Stimulated activated CD4-positive, alpha-beta T cell treated with anti-CD3 and anti-CD28 coated beads, TNF-alpha, amount 100 ng/mL, for 24 hours (primary cell): Measurements from ENCODE around the gene APBA1.
"Not testable (repeated sequence)": the region's sequence is repeated elsewhere in the genome, so short reads cannot be mapped to it uniquely, and the experiment has no call there.

Experiments used
- DNase-seq, 3 experiments: peaks; one replicate each; pipeline ENCODE4 v3.0.0-alpha.2; 2020; ENCODE audit warnings: low read depth in 3 of 3

Gene APBA1

DNA sequence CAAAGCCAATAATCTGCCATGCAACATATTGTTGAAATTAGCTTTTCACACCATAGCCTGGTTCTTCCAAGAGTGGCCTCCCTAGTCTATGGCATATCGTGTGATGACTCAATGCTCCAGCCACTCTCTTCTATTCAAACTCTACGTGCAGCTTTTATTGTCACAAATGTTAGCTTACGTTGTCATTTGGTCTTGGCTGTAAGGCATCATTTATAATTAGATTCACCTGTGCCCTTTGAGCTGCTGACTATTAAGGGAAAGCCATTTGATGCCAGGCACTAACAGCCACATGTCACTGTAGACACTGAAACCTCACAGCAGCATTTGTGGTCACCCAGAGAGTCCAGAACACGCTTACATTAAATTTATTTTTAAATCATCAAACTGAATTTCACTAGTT, 66.8 kb downstream of the APBA1 start:
- no peak for DNase-seq

DNA sequence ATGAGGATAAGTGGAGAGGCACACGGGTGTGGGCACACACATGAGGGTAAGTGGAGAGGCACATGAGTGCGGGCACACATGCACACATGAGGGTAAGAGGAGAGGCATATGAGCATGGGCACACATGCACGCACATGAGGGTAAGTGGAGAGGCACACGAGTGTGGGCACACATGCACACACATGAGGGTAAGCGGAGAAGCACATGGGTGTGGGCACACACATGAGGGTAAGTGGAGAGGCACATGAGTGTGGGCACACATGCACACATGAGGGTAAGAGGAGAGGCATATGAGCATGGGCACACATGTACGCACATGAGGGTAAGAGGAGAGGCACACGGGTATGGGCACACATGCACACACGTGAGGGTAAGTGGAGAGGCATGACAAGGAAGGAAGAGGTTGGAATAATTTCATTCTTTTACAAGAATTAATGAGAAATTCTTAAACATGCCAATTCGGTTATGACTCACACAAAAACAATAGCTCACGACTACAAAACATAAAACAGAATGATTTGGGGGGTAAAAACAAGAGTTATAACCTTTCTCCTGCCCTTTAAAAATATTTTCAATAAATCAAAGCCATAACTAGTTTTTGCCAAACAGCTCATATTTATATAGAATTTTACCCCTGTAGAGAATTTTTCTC, 67.5 kb downstream of the APBA1 start:
- DNase-seq = no peak

DNA sequence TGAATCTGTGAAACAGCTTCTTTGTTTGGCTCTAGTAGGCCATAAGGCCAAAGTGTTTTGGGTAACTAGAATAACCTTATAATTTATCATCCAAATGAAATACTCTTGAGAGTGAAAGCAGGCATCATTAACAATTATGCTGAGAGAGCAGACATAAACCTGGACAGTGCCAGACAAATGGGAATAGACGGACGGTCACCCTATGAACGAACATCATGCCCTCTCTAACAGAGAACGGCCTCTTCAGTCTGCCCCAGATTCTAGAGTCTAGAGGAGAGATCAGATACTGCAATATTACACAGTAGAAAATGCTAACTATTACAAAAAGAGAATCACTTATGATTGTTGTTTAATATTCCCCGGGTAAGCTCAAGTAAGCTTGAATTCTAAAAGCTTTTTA, 68.5 kb downstream of the APBA1 start:
- DNase-seq = no peak

DNA sequence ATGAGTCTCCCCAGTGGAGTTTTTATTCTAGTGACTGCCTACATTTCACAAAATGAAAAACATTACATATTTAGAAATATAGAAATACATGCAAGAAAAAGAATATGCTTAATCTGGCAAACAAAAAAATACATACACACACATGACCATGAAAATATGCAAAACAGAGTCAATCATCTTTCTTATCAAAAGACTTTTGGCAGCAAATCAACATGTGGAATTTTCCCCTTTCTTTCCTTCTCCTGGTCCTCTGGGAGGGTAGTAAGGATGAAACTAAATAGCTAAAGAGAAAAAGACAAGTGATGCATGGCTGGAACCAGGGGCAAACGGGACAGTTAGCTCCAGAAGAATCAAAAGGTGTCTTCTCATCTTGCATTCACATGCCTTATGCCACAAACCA, 69.4 kb downstream of the APBA1 start:
- no peak for DNase-seq

DNA sequence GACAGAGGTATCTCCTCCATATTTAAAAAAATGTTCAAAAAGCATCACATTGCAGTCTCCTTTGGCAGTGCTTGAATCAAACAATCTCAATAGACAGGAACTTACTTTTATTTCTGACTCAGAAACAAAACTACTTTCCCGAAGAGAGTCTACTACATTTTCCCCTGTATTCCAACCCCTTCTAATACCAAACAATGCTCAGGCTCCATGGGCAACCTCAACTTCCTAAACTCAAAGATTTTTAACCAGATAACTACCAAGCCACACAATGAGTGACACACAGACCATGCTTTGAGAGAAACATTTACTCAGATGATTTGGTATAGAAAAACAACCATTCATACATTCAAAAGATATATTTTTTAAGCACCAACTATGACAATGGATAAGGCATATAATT, 70.5 kb downstream of the APBA1 start:
- no peak for DNase-seq

DNA sequence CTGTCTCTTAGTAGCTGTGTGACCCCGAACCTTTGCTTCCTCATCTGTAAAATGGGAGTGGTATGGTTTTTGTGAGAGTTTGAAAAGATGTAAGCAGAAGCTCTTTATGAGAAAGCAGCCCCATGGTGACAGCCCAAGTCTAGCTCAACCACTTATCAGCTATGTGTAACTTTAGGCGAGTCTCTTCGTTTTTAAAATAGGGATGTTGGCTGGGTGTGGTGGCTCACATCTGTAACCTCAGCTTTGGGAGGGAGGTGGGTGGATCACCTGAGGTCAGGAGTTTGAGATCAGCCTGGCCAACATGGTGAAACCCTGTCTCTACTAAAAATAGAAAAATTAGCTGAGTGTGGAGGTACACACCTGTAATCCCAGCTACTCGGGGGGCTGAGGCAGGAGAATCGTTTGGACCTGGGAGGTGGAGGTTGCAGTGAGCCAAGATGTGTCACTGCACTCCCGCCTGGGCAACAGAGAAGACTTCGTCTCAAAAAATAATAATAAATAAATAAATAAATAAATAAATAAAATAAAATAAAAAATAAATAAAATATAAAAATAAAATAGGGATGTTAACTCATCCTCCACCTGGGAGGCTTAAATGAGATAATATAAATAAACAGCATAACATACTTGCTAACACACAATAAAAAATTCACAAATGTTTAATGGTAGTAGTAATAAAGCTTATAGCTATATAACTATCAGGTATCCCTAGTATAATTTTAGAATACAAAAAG, 71.7 kb downstream of the APBA1 start:
- no peak for DNase-seq

DNA sequence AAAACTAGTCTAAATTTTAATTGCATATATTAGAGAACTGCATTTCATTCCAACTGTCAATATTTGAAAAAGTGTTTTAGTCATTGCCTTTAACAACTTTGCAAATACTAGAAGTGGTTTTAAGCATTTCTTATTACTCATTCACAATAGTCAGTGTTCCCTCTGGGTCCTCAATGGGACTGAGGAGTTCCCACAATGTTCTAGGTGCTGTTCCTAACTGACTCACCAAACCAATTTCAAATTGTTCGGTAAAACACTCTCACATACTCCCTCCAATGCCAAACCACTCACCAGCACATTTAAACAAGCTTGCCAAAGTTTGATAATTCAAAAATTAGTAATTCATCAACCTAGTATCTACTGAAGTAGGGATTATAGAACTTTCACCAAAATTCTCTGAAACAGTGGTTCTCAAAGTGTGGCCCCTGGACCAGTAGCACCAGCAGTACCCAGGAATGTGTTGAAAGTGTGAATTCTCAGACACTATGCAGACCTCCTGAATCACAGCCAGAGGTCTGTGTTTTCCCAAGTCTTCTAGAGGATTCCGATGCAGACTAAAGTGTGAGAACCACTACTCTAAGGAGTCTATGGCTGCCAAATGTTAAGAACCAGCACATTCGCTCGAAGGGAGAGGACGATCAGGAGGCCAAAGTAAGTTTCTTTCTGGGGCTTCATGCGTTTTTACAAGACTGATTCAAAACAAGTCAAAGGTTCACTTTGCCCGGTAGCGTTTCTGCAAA, 72.8 kb downstream of the APBA1 start:
- DNase-seq = no peak

DNA sequence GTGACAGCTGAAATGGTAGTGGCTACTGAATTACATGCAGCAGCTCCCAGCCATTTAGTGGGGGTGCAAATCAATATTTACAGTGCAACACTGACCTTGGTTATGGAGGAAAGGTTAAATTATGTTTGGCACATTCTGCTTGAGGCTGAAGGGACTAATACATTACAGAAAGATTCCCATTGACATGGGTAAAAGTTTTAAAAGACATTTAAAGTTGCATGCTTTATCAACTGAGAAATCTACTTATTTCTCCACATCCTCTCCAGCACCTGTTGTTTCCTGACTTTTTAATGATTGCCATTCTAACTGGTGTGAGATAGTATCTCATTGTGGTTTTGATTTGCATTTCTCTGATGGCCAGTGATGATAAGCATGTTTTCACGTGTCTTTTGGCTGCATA, 75.3 kb downstream of the APBA1 start:
- not testable (repeated sequence) for DNase-seq

DNA sequence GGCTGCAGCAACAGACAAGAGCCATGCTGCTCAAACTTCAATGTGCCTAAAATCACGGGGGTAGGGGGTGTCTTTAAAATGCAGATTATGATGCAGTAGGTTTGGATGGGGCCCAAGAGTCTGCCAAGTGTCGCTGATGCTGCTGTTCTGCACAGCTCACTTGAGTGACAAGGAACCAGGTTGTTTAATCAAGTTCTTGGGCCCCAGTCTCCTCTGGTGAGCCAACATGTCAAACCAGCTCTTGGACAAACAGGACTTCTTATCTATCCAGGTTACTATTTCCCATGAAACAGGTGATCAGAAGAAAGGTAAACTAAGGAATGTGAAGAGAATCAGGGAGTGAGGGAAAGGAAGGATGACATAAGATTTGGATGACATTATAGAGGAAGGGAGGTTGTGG, 78.0 kb downstream of the APBA1 start:
- DNase-seq = no peak

DNA sequence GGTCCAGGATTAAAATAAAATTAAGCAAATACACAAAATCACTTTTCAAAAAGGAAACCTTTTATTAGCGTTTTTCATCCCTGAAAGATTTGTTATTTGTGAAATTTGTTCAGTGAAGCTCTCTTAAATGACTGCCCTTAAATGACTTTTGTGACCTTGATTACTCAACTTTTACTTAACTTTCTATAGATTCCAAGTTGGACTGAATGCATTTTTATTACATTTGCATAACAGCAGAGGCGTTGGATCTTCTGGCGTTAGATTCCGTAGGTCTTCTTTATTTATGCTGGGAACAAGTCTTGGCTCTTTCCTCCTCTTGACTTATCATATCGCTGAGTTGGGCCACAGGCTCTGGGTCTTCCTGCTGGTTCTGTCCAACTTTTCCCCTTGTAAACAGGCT, 78.4 kb downstream of the APBA1 start:
- no peak for DNase-seq

DNA sequence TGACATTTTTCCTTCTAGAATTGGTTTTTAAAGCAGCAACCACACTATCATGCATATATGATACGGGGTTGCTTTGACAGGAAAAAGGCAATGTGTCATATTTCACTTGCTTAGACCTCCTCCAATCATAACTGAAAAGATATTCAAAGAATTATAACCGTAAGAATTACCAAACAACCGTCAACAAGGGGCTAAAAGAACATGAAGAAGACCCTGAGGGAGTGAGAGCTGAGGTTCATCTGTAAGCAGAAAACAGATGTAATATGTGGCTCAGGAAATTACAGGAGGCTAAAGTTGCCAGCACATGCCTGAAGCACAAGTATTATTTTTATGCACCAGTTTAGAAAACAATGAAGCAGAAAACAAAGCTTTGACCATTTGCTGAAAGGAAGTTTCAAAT, 78.9 kb downstream of the APBA1 start:
- no peak for DNase-seq

DNA sequence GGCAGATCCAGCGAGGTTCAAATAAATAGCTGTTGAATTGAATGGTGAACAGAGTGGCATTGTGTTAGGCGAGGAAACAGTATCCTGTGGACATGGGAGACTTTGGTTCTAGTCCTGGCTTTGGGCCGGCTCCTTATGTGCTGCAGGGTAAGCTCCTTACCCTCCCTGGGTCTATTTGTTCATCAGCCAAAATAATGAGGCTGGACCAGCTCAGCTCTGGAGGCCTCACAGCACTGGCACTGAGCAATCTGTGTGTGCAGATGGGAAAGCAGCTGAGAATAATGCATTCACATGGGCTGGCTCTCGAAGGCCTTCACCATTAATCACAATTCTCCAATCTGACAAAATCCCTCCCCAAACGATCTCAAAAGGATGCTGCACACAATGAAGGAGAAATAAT, 81.9 kb downstream of the APBA1 start:
- DNase-seq = no peak

DNA sequence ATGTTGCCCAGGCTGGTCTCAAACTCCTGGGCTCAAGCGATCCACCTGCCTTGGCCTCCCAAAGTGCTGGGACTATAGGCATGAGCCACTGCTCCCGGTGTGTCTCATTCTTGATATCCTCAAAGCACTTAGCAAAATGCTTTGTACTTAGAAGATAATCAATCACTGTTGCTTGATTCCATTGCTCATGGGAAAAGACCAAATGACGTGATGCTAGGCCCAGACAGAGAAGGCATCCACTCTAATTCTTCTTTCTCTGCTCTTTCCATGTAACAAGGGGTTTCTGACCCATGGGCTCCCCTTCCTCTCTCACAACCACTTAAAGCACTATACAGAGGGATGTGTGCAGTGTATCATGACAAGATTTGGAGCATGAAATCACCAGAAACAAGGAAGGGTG, 83.0 kb downstream of the APBA1 start:
- DNase-seq = no peak

DNA sequence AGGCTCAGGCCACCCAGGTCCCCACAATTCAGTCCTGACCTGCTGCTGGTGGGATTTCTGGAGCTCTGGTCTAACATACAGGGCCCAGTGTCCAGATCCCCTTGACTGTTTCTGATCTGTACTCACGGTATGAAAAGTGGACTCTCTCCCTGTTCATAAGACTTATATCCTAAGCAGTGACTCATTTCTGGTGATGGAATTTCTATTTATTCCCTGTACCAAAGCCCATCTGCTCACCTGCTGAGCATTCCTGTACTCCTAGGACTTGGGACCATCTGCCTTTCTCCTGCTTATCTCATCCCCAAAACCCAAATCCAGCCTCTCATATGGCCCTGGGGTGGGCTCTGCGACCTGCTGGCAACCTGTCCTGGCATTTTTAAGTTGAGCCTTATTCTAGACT, 86.6 kb downstream of the APBA1 start:
- DNase-seq = no peak

DNA sequence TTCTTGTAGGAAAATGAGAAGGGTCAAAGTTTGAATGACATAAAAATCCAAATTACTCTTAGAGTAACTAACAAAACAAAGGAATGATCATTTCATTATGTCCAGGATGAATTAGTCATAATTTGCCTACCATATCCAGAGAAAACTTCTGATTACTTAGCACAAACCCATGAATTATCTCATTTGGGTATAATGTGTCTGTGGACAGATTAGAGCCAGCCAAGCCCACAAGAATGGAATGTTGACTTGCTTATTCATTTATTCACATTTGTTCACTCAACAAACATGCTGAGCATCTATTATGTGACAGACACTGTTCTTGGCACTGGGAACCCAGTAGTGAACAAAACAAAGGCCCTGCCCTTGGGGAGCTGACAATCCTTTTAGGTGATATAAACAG, 87.4 kb downstream of the APBA1 start:
- no peak for DNase-seq

DNA sequence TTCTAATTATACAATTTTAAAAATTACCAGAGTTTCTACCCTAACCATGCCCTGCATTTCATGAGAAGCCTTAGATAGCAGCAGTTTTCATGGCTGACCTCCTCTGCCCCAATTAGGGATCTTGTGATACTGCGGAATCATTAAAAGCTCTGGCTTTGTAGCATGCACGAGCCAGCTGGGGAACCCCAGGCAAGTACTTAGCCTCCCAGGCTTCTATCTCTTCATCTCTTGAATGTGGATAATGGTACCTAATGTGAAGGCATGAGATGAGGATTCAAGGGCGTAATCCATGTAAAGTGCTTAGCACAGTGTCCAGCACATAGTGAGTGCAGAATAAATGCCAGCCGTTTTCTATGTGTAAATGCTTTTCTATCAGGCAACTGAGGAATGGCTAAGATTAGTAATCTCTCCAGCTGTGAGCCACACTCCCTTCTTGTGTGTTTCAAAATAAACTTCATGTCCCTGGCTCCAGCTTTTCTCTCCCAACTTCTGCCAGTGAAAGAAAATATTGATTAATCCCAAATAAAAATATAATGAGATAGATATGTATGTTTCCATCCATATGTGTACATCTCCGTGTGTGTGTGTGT, 88.4 kb downstream of the APBA1 start:
- no peak for DNase-seq

DNA sequence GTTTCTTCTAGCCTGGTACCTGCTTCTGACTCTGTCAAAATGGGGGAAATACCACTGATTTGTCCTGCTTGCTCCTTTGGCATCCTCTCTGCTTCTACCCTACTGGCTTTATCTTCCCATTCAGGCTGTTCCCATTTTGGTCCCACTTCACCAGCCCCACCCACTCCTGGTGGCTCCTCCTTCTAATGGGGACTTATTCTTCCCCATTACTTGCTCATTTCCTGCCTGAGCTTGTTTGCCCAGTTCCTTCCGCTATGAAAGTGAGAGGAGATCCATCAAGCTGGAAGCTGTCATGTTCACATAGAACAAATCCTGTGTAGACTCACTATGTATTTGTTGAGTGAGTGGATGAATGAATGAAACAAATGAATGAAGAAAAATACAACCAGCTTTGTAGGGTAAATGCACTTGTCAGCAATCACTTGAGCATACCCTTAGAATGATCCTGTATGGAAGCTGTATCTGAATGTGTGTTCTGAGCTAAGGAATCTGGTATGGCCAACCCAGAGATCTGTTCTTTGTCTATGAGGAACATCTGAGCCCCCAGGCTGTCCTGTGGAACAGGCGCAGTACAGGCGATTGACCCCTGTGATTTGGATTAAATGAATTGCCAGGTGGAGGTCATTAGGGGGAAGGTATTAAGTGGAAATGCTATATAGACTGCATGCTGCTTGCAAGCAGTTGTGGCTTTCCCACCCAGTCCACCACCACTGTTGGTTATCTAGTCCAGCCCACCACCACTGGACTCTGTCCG, 89.5 kb downstream of the APBA1 start:
- DNase-seq = no peak

DNA sequence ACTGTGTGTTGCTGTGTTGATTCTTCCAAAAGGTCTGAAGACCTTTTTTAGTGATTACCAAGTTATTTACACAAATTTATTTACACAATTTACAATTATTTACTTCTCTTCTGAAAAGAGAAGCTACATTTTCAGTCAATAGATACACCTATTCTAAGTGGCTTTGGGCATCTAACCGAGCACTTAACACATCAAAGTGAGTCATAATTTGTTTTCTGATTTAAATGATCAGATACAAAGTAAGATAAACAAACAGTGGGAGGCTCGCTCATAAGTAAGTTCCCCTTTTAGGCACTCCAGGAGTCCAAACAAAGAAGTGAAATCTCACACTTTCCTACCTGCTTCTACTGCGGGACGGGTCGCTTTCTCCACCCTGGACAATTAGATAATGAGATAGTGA, 90.2 kb downstream of the APBA1 start:
- no peak for DNase-seq

DNA sequence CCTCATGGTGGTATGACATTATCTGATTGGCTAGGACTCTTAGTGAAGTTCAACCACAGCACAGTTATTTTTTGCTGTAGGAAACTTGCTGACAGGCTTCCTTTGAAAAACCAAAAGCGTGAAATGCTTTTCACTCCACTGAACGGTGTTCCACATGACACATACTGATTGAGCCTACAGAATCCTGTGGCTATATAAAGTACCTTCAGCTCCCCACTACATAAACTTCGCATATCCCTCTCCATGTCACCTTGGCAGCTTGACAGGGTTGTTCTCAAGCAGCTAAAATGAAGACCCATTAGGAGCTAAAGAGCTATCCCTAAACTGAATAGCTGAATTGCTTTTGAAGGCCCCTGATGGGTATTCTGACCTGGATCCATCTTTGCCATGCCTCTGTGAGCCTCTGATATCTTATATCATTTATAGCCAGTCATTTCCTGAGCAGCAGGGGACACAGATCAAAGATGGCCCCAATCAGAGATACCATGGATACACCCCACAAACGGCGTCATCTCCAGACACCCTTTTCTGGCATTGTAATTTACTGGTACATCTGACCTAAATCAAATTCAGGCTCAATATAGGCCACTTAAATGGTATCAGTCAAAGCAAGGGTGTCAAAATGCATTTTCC, 91.5 kb downstream of the APBA1 start:
- no peak for DNase-seq

DNA sequence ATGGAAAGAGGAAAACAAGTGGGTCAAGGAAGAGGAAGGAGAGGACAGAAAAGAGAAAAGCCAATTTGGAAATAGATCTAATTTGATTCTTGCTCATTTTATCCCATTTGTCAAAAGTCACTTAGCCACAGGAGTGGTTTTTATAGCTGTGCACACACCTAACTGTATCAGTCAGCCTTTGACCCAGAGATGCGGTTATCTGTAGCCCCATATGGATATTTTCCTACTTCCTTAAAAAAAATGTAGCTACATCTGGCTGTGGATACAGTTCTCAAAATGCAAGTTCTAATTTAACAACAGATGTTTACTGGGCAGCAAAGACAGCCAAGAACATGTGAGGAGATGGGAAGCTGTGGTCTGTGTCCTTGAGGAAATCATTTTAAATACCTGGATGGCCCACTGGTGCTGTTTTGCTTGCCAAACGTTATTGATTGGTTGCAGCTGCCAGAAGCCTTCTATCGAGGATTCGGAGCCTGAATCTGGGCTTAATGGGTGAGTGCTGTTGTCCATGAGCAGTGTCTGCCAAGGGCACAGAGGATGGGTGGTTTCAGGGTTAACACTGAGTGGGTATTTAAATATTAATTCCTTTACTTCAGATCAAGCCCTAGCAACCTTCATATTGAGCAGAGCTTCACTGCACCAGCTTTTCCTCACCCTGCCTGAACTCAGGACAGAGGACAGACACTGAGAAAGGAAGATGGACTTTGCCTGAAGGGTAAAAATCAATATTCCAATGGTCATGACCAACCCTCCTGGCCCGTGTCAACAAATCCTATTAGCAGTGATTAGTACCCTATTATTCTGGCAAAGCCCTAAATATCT, 92.2 kb downstream of the APBA1 start:
- DNase-seq = no peak
